Effector memory CD4-positive, alpha-beta T cell (primary cell): ENCODE data around the gene ATP10D.

Experiments
- DNase-seq, 3 donors: peaks; one replicate each; pipeline ENCODE4 v3.0.0-alpha.2; 2020
- H3K27ac ChIP-seq: 2 replicates; pipeline ENCODE4 v1.7.0; 2013; ENCODE audit warnings: mild to moderate bottlenecking, low read length, moderate library complexity; ENCODE audit not compliant: insufficient read depth, poor library complexity, severe bottlenecking
- H3K27me3 ChIP-seq: replicated peaks from 2 replicates; pipeline ENCODE4 v1.7.0; 2013; ENCODE audit warnings: mild to moderate bottlenecking, low read length; ENCODE audit not compliant: insufficient read depth, control insufficient read depth, poor library complexity, severe bottlenecking
- H3K36me3 ChIP-seq: 2 replicates; pipeline ENCODE4 v1.7.0; 2013; ENCODE audit warnings: mild to moderate bottlenecking, low read length, moderate library complexity; ENCODE audit not compliant: control insufficient read depth, insufficient read depth
- H3K4me1 ChIP-seq: 2 replicates; pipeline ENCODE4 v1.7.0; 2013; ENCODE audit warnings: low read length, mild to moderate bottlenecking; ENCODE audit not compliant: control insufficient read depth, insufficient read depth, poor library complexity, severe bottlenecking
- H3K4me3 ChIP-seq: 2 replicates; pipeline ENCODE4 v1.7.0; 2013; ENCODE audit warnings: low read length, low read depth, mild to moderate bottlenecking; ENCODE audit not compliant: insufficient read depth, poor library complexity, severe bottlenecking
- H3K9me3 ChIP-seq: 2 replicates; pipeline ENCODE4 v1.7.0; 2013; ENCODE audit warnings: mild to moderate bottlenecking, low read length, moderate library complexity; ENCODE audit not compliant: control insufficient read depth

Gene ATP10D

DNA sequence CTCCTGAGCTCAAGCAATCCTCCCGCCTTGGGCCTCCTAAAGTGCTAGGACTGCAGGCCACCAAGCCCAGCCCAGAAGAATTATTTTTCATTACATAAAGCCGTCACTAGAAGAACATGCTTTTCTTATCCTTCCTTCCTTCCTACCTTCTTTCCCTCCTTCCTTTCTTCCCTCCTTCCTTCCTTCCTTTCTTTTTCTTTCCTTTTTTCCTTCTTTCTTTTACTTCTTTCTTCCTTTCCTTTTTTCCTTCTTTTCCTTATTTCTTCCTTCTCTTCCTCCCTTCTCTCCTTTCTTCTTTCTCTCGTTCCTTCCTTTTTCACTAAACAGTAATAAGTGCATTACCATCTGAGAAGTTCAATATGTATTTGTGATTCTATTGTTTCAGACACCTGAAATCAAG lies 121.4 kb downstream of the ATP10D start:
- no peak for DNase-seq
- Histone ChIP-seq H3K9me3 (no peaks in the 10 kb centered on the region), H3K36me3 (no peaks in the 10 kb centered on the region), H3K27ac (no peak overlapping the region), H3K4me3 (no peak overlapping the region), H3K27me3 (no peaks in the 10 kb centered on the region), H3K4me1 (no peaks in the 10 kb centered on the region)

DNA sequence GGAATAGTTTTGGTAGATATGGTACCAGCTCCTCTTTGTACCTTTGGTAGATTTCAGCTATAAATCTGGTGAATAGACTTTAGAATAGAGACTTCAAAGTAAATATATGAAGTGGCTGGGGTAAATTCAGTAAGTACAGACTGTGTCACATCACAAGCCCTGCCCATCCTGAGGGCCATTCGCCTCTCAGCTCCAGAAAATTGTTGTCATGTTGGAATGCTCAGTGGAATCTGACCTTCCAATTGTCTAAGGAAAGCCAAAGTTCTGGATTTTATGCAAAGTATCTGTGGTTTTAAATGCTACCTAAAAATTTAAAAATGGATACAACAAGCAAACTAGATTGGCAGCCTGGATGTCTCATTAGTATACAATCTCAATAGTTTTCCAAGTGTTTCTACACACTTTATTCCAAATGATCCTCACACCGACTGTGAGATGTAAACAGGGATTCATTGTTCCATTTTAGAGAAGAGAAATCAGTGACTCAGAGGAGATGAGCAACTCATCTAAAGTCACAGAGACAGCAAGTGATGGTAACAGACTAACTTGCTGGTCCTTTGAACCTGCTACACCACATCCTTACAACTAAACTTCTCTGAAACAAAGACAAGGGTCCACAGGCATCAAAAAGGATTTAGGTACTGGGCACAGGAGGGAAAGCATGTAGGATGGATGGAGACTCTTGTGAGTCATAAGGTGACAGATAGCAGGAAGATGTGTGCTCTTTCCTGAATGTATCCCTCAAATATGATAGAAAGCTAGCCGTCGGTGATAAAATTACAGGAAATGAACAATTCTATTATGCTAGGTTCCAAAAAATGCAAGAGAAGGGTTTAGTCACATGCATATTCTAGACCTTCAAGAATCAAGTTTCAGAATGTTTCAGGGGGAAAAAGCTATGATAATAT lies 127.3 kb downstream of the ATP10D start:
- Histone ChIP-seq H3K27me3 (no peaks in the 10 kb centered on the region), H3K36me3 (no peaks in the 10 kb centered on the region), H3K9me3 (no peaks in the 10 kb centered on the region), H3K4me1 (no peaks in the 10 kb centered on the region), H3K27ac (no peak overlapping the region), H3K4me3 (no peak overlapping the region)
- DNase-seq = no peak

DNA sequence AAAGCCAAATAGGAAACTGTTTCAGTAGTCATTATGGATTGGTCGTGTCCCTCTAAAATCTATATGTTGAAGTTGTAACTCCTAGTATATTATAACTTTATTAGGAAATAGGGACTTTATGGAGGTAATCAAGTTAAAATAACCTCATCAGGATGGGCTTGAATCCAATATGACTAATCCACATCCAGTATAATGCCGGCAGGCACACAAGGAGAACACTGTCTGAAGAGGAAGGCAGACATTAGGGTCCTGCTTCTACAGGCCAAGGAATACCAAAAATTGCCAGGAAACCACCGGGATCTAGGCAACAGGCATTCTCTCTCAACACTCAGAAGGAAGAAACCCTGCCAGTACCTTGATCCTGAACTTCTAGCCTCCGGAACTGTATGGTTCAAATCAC lies 130.3 kb downstream of the ATP10D start:
- H3K36me3 ChIP-seq = no peaks in the 10 kb centered on the region
- no peaks in the 10 kb centered on the region for H3K27me3 ChIP-seq
- DNase-seq = no peak
- H3K27ac ChIP-seq = no peak overlapping the region
- H3K9me3 ChIP-seq = no peaks in the 10 kb centered on the region
- no peaks in the 10 kb centered on the region for H3K4me1 ChIP-seq
- H3K4me3 ChIP-seq = no peak overlapping the region

DNA sequence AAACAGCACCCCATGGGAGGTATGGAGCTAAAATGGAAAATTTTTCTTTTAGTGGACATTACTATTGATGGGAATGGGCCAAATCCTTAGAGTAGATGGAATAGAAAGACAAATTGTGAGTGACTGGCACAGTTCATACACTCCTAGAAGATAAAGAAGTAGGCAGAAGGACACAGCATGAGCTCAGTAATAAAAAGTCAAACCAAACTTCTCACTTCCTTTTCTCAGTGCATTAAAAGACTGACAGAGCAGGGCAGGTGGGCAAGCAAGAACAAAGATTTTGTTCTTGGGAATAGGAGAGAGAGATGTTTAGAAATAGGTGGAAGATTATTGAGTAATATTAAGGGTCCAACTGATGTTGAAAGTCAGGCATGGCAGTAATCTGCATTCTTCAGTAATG lies 132.5 kb downstream of the ATP10D start:
- H3K4me3 ChIP-seq = no peak overlapping the region
- no peak overlapping the region for H3K27ac ChIP-seq
- no peaks in the 10 kb centered on the region for H3K9me3 ChIP-seq
- no peaks in the 10 kb centered on the region for H3K4me1 ChIP-seq
- H3K27me3 ChIP-seq = no peaks in the 10 kb centered on the region
- no peak for DNase-seq
- H3K36me3 ChIP-seq = no peaks in the 10 kb centered on the region

DNA sequence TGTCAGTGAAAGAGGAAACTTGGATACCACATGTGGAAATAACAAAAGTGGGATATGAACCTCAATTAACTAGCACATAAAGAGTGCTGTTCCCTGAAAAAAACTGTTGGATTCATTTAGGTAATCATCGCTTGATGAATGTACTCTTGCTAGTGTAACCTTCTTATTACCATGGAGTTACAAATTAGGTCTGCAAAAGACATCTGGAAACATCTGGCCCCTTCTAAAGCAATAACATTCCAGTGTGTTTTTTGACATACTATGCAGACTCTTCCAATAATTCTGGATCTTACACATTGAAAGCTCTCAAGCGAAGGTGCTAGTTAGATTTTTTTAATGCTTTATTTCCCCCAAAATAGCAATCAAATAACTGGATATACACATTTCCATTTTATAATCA lies 134.6 kb downstream of the ATP10D start:
- no peak overlapping the region for H3K27ac ChIP-seq
- no peaks in the 10 kb centered on the region for H3K4me1 ChIP-seq
- no peak for DNase-seq
- H3K36me3 ChIP-seq = no peaks in the 10 kb centered on the region
- H3K9me3 ChIP-seq = no peaks in the 10 kb centered on the region
- H3K4me3 ChIP-seq = no peak overlapping the region
- H3K27me3 ChIP-seq = no peaks in the 10 kb centered on the region

DNA sequence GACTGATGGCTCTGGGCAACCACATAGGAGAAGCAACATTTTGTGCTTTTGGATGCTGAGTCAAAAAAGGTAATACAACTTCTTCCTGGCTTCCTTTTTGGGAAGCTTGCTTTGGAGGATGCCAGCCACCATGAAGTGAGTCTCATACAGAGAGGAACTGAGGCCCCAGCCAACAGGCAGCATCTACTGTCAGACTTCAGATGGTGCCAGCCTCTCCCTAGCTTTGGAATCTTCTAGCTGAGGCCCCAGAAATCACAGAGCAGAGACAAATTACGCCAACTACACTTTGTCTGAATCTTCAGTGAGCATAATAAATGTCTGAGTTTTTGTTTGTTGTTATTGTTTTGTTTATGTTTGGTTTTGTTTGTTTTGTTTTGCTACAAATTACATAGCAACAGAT lies 136.1 kb downstream of the ATP10D start:
- Histone ChIP-seq H3K9me3 (no peaks in the 10 kb centered on the region), H3K4me3 (no peak overlapping the region), H3K27ac (no peak overlapping the region), H3K36me3 (no peaks in the 10 kb centered on the region), H3K27me3 (no peaks in the 10 kb centered on the region), H3K4me1 (no peaks in the 10 kb centered on the region)
- DNase-seq = no peak

DNA sequence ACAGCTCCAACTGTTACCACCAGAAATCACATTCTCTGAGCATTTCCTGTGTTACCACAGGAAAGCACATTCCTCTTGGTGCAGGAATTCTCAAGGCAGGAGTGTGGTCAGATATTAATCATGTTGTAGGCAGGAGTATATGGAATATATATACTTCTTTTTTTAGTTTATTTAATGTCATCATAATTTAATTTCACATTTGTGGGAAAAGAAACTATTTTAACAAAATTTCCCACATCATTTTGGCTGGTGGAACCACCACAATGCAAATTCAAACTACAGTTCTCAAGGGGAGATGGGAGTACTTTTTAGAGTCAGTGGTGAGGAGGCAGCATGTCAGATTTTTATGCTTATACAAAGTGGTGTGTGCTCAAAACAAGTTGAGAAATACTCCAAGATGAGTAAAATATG lies 139.0 kb downstream of the ATP10D start:
- Histone ChIP-seq H3K9me3 (no peaks in the 10 kb centered on the region), H3K27ac (no peak overlapping the region), H3K27me3 (no peaks in the 10 kb centered on the region), H3K4me1 (no peaks in the 10 kb centered on the region), H3K36me3 (no peaks in the 10 kb centered on the region), H3K4me3 (no peak overlapping the region)
- DNase-seq = no peak

DNA sequence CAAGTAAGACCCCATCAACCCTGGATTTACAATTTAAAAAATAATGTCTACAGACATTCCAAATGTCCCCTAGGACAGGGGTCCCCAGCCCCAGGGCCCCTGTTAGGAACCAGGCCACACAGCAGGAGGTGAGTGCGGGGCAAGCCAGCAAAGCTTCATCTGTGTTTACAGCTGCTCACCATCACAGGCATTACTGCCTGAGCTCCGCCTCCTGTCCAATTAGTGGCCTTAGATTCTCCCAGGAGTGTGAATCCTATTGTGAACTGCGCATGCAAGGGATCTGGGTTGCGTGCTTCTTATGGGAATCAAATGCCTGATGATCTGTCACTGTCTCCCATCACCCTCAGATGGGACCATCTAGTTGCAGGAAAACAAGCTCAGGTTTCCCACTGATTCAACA lies 146.1 kb downstream of the ATP10D start:
- Histone ChIP-seq H3K9me3 (no peaks in the 10 kb centered on the region), H3K27ac (no peak overlapping the region), H3K4me3 (no peak overlapping the region), H3K27me3 (no peaks in the 10 kb centered on the region), H3K4me1 (no peaks in the 10 kb centered on the region), H3K36me3 (no peaks in the 10 kb centered on the region)
- DNase-seq = no peak

DNA sequence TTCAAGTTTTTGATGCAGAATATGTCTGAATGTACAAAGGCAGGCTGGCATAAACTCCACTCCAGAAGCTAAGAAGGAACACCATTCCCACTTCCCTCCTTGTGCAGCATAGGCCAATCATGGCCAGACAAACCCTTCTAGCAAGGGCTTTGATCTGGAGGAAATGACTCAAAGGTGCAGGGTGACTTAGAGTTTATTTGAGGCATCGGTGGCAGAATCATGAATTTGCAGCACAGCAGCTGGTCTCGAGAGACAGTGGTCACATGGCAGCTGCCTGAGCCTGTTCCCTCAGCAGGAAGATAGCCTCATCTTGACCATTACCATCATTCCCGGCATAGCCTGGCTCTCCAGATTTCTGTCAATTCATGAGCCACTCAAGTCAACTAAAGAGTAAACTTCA lies 154.5 kb downstream of the ATP10D start:
- no peaks in the 10 kb centered on the region for H3K9me3 ChIP-seq
- no peaks in the 10 kb centered on the region for H3K27me3 ChIP-seq
- no peak overlapping the region for H3K27ac ChIP-seq
- no peak for DNase-seq
- no peak overlapping the region for H3K4me3 ChIP-seq
- no peaks in the 10 kb centered on the region for H3K4me1 ChIP-seq
- no peaks in the 10 kb centered on the region for H3K36me3 ChIP-seq

DNA sequence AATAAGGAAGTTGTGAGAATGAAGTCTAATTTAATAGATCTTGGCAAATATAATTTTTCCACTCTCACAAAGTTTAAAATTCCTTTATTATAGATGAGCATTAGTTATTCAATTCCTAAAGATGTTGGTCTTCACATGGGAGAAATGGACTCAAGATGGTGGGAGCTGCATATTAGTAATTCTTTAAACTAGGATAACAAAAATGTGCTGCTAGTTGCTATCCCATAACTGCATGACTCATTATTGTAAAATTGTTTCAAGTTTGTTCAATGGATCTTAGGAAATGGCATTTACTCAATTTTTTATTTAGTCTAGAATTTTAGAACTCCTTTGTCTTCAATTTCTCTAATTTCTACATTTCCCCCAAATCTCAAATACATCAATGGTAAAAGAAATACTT lies 155.8 kb downstream of the ATP10D start:
- Histone ChIP-seq H3K36me3 (no peaks in the 10 kb centered on the region), H3K27ac (no peak overlapping the region), H3K4me3 (no peak overlapping the region), H3K4me1 (no peaks in the 10 kb centered on the region), H3K9me3 (no peaks in the 10 kb centered on the region), H3K27me3 (no peaks in the 10 kb centered on the region)
- no peak for DNase-seq
